GM19238 (cell line): ENCODE data around the gene GNPDA1.
A peak's percentile ranks its signal among the peaks of the same experiment; 100 is the strongest.

Experiments used
- DNase-seq: peaks from one replicate; pipeline ENCODE4 v3.0.0; 2011; ENCODE audit warnings: low spot score; ENCODE audit not compliant: insufficient read length

Gene GNPDA1

DNA sequence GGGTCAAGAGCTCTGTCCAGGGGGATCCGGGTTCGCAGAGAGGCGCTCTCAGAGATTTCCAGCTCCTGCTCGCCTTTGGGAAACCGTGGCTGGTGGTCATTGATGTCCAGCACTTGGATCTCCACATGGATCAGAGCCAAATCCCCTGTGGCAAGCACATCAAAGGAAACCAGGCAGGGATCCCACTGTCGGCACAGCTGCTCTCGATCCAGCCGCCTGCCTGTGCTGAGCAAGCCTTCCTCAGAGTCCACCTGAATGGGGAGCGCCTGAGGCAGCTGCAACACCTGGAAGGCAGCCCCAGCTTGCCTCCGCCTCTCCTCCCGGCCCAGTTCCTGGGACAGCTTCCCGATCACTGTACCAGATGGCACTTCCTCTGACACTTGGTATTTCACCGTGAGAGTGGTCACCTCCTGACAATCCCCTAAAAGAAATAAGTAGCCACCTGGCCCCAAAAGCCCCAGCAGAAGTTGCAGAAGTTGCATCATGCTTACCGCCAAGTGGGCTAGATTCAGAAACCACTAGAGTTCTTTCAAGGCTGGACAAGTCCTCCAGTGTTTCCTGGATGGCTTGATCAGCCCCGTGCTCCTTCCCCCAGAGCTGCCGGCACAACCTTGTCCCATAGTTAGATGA, 55.3 kb downstream of the GNPDA1 start:
- no peak for DNase-seq

DNA sequence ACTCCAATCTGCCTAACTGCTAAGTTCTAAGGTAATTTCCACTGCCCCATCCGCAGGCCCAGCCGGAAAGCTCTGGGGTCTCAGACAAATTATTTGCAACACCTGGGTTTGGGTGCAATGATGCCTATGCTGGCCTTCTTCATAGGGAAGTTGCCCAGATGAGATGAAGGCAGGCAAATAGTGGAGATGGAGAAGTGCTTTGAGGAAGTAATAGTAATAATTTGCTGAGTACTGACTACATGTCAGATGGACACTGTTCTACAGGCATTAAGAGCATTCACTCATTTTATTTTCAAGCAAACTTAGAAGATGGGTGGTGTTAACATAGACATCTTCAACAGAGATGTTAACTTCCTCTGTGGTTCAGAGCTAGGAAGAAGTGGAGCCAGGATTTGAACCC, 58.6 kb downstream of the GNPDA1 start:
- DNase-seq: no peak

DNA sequence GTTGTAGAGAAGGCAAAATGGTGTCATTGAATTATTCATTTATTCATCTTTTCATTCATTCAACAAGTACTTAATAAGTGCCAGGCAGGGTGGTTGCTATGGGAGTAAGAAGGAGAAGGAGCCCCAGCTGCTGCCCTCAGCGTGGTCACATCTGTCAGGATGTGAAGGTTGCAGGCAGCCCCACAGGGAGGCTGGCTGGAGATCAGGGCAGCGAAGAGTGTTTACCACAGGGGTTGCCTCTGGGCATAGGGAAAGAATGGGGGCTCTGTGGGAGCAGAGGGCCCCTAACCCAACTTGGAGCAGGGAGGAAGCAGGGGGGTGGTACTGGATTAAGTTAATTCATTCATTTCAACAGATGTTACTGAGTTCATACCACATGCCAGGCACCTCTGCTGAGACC, 60.8 kb downstream of the GNPDA1 start:
- DNase-seq: no peak

DNA sequence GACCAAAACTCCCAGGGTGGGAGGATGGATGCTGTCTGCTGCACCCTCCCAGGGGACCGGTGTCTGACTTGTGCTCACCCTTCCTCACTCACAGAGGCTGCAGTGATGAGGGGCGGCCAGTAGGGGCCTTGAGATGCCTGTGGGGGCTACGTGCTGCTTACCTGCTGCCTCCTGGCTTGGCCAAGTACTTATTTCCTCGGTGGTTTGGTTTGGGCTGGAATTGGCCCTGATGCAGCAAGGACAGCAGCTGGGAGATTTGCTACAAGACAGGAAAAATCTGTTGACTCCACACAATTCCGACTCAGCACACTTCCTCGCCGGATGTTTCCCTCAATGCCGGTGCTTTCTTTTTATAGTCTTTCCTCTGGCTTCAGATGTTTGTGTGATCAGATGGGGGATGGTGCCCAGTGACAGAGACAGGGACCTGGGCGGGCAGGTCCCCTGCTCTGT, 61.5 kb downstream of the GNPDA1 start:
- DNase-seq: peak; percentile 75
